Pancreas (tissue), 10 donors: Measurements from ENCODE around the gene MRPL9. TPM values are rescaled to one million over a fixed set of nuclear protein-coding genes. Genes with fewer than 3 reads are reported as not detected.

Experiments used
- ATAC-seq, 4 donors: fragments of 200-7000 bp; cut with Tn5 transposase; one replicate each; pipeline versions ENCODE4 v1.8.0 to v1.9.1; 2020; ENCODE audit warnings: mild to moderate bottlenecking in 4 of 4, moderate library complexity in 4 of 4
- DNase-seq, 6 donors: peaks; one replicate each; pipeline ENCODE4 v3.0.0-alpha.2; 2020
- FAIRE-seq: peaks from 2 replicates; lab custom pipeline; 2012; peaks lifted over from hg19 to GRCh38; lab: Jason Lieb, UNC
- H3K27ac ChIP-seq, 4 donors: fragments of 200-600 bp; sonication (generic); 1 replicate in 3 of 4; 2 replicates in 1 of 4; pipeline versions ENCODE4 v1.5.0 to v1.8.0; 2020
- H3K27me3 ChIP-seq, 4 donors: fragments of 200-600 bp; one replicate each; pipeline ENCODE4 v1.8.0; 2021
- H3K36me3 ChIP-seq, 3 donors: fragments of 200-600 bp; sonication (generic) in 1 of 3; one replicate each; pipeline versions ENCODE4 v1.5.0 to v1.8.0; 2020 to 2021
- H3K4me1 ChIP-seq, 3 donors: fragments of 200-600 bp; one replicate each; pipeline ENCODE4 v1.8.0; 2021
- H3K4me3 ChIP-seq, 4 donors: fragments of 200-600 bp; sonication (generic) in 2 of 4; one replicate each; pipeline versions ENCODE4 v1.5.0 to v1.8.0; 2020 to 2021
- H3K9me3 ChIP-seq, 4 donors: fragments of 200-600 bp; one replicate each; pipeline ENCODE4 v1.8.0; 2021
- CTCF ChIP-seq, 4 donors: fragments of 200-600 bp; sonication (generic) in 3 of 4; IDR thresholded peaks; one replicate each; pipeline versions ENCODE4 v1.5.0 to v1.8.0; 2021; ENCODE audit warnings: antibody characterized with exemption in 4 of 4
- WGBS, 2 donors: extraction: QIAGEN DNeasy Blood & Tissue Kit; methylation state at CpG; one replicate each; pipeline ENCODE4 v1.1.7; 2013; 5-methylcytosine and 5-hydroxymethylcytosine counted together
- intact Hi-C, 3 donors: fragments of 100-400 bp; cut with DNase I; formaldehyde crosslinking; loops; one replicate each; pipeline versions ENCODE4 v1.11.1 to v1.14.2; 2022
- polyA plus RNA-seq, 2 donors: library from polyadenylated mRNA; stranded (reverse); fragments of 200-250 nt; gene quantifications; one replicate each; pipeline ENCODE4 v1.2.3, GENCODE V29; 2013
- total RNA-seq, 6 donors: library from RNA; stranded (reverse); fragmentation: NEBNext Ultra II Directional in 4 of 6; extraction: Animal tissue kit (Norgen Biotek cat#: 25700) in 4 of 6; gene quantifications; one replicate each; pipeline versions ENCODE4 v1.2.1 to v1.2.4, GENCODE V29; 2021 to 2023
- donor health status: healthy with polysubstance abuse.
- donor health status: DM: no; HTN: no; CAD: no; lungs with moderate emphysema.
- donor health status: DM: no; HTN: no; CAD: no.
- donor health status: control.
- donor health status: control.
- donor health status: Bipolar disorder and iron deficiency.
- donor health status: DM: yes; HTN: yes; CAD: no.
- donor health status: DM: no; HTN: no; CAD: no.
- donor health status: DM: no; HTN: no; CAD: no.
- donor health status: DM: yes; HTN: yes; CAD: no.

Gene MRPL9
- 10 to 100 TPM; 21.8 to 27.9 (median 24.6) TPM for total RNA-seq
- 10 to 100 TPM; 47.0 to 61.9 TPM for polyA plus RNA-seq

- peaks cover 0 to 17% (median 10%) of the 10 kb centered on the region in 3 donors for H3K36me3 ChIP-seq
- no peak for TF ChIP-seq CTCF (IDR thresholded peaks at IDR 0.05)
- H3K4me1 ChIP-seq, result peaks cover 3 to 16% (median 4%) of the 10 kb centered on the region in 3 donors
- H3K9me3 ChIP-seq, result no peaks in the 10 kb centered on the region
- FAIRE-seq (no peak), DNase-seq (peak; percentile 77 to 95 (median 83)), ATAC-seq (peak; percentile 97 to 99 (median 99))
- peak within 1 kb of the TSS; percentile 42 to 81 (median 67) for H3K4me3 ChIP-seq
- H3K27ac ChIP-seq, result peak within 1 kb of the TSS; percentile 66 to 85 (median 81)
- H3K27me3 ChIP-seq, result no peaks in the 10 kb centered on the region
- intact Hi-C loops, result no loop called here
- 0% methylated on average over 66 to 68 of the region's 68 CpGs for WGBS, 2 donors
These were observed at the start of gene MRPL9 for GRCh38 chr1:151762941-151763921. Gene MRPL9 (minus strand): TSS chr1:151763496. CDS start chr1:151763479, 17 bp downstream.

- Histone ChIP-seq H3K27ac (no peak overlapping the region), H3K27me3 (no peaks in the 10 kb centered on the region), H3K9me3 (no peaks in the 10 kb centered on the region), H3K4me3 (no peak overlapping the region), H3K36me3 (peaks cover 0 to 64% (median 26%) of the 10 kb centered on the region in 3 donors), H3K4me1 (peaks cover 0 to 18% (median 11%) of the 10 kb centered on the region in 3 donors)
- intact Hi-C loops, result no loop called here
- ATAC-seq (no peak), DNase-seq (peak in 1 of 6 donors; percentile 14), FAIRE-seq (no peak)
- no peak for TF ChIP-seq CTCF (IDR thresholded peaks at IDR 0.05)
- 91 to 93% methylated on average over 9 of the region's 9 CpGs for WGBS, 2 donors
These were observed 47.9 kb upstream of the MRPL9 start for GRCh38 chr1:151811181-151811580.

GRCh38 chr1:151809985-151810556 is 46.8 kb upstream of the MRPL9 start:
- Histone ChIP-seq H3K4me1 (peaks cover 0 to 18% (median 11%) of the 10 kb centered on the region in 3 donors), H3K27ac (peak overlapping the region in 2 of 4 donors; percentile 29 to 37), H3K36me3 (peaks cover 0 to 53% (median 22%) of the 10 kb centered on the region in 3 donors), H3K27me3 (no peaks in the 10 kb centered on the region), H3K4me3 (no peak overlapping the region), H3K9me3 (no peaks in the 10 kb centered on the region)
- WGBS, 2 donors, result 92 to 100% methylated on average over 1 of the region's 1 CpG
- ATAC-seq, result peak in 1 of 4 donors; percentile 4
- no peak for FAIRE-seq
- DNase-seq, result peak in 1 of 6 donors; percentile 0
- no peak for TF ChIP-seq CTCF (IDR thresholded peaks at IDR 0.05)
- intact Hi-C loops, result no loop called here

GRCh38 chr1:151809290-151809984 is 46.1 kb upstream of the MRPL9 start:
- ATAC-seq (peak; percentile 56 to 95 (median 84)), DNase-seq (peak in 3 of 6 donors; percentile 9 to 50 (median 30)), FAIRE-seq (no peak)
- intact Hi-C loops, result no loop called here
- Histone ChIP-seq H3K27ac (peak overlapping the region in 2 of 4 donors; percentile 37 to 54), H3K4me3 (no peak overlapping the region), H3K4me1 (peaks cover 0 to 18% (median 11%) of the 10 kb centered on the region in 3 donors), H3K27me3 (no peaks in the 10 kb centered on the region), H3K9me3 (no peaks in the 10 kb centered on the region), H3K36me3 (peaks cover 0 to 46% (median 16%) of the 10 kb centered on the region in 3 donors)
- TF ChIP-seq CTCF (IDR thresholded peaks at IDR 0.05), result no peak
- WGBS, 2 donors, result 54 to 59% methylated on average over 8 of the region's 8 CpGs
